K562 (cell line): ENCODE measurements around the gene CACYBP. TPM values are rescaled to one million over a fixed set of nuclear protein-coding genes. Genes with fewer than 3 reads are reported as not detected.

ENCODE experiments used
- BCLAF1 ChIP-seq, 2 experiments: fragments of 450-650 bp in 1 of 2; IDR thresholded peaks; 2 replicates each; pipeline ENCODE4 v1.6.1; 2011 to 2017; ENCODE audit warnings: low read depth in 2 of 2, antibody characterized with exemption in 1 of 2, borderline replicate concordance in 1 of 2, low read length in 1 of 2, mild to moderate bottlenecking in 1 of 2, mixed read lengths in 1 of 2; ENCODE audit not compliant: control insufficient read depth in 1 of 2
- CBX2 ChIP-seq: fragments of 200-600 bp; sonication (generic); IDR thresholded peaks from one replicate; pipeline ENCODE4 v1.6.1; 2012; ENCODE audit warnings: mild to moderate bottlenecking, low read length, inconsistent platforms; ENCODE audit not compliant: insufficient read depth, poor library complexity, severe bottlenecking
- HDGF ChIP-seq: fragments of 450-650 bp; IDR thresholded peaks from 2 replicates; pipeline ENCODE4 v1.6.1; 2016
- PPARD ChIP-seq: fragments of 250-450 bp; sonication (Bioruptor Pico); IDR thresholded peaks from 2 replicates; pipeline ENCODE4 v1.8.0; 2022; ENCODE audit warnings: inconsistent platforms, mild to moderate bottlenecking, moderate library complexity
- RBM15 ChIP-seq: fragments of 200-400 bp; formaldehyde crosslinking; IDR thresholded peaks from 2 replicates; pipeline ENCODE4 v1.6.1; 2018; ENCODE audit warnings: mild to moderate bottlenecking, low read length, moderate library complexity; ENCODE audit not compliant: insufficient read depth
- RCOR1 ChIP-seq, 2 experiments: IDR thresholded peaks; 2 replicates each; pipeline ENCODE4 v1.6.1; 2012; ENCODE audit warnings: low read depth in 2 of 2, low read length in 2 of 2, borderline replicate concordance in 1 of 2, improper control_type of control experiment in 1 of 2
- SAP30 ChIP-seq: fragments of 200-600 bp; sonication (generic); IDR thresholded peaks from 2 replicates; pipeline ENCODE4 v1.6.1; 2012; ENCODE audit warnings: borderline replicate concordance, low read depth, mild to moderate bottlenecking, moderate library complexity, low read length, control low read depth, inconsistent platforms; ENCODE audit not compliant: insufficient read depth, poor library complexity, severe bottlenecking
- SRSF7 ChIP-seq: fragments of 200-400 bp; formaldehyde crosslinking; optimal IDR thresholded peaks from 2 replicates; pipeline ENCODE3; 2017; ENCODE audit warnings: mild to moderate bottlenecking, low read depth, low read length
- TGIF2 ChIP-seq: sonication (generic); formaldehyde crosslinking; IDR thresholded peaks from 2 replicates; pipeline ENCODE4 v1.8.1; 2022; ENCODE audit warnings: mild to moderate bottlenecking, missing genetic modification reagents, moderate library complexity
- TOE1 ChIP-seq, 2 experiments: fragments of 450-650 bp in 1 of 2; sonication (generic) in 1 of 2; formaldehyde crosslinking in 1 of 2; IDR thresholded peaks; 2 replicates each; pipeline versions ENCODE4 v1.7.1 to v1.8.0; 2016 to 2022; ENCODE audit warnings: borderline replicate concordance in 2 of 2, mild to moderate bottlenecking in 2 of 2, antibody characterized with exemption in 1 of 2, inconsistent platforms in 1 of 2, low read depth in 1 of 2, missing genetic modification reagents in 1 of 2, moderate library complexity in 1 of 2
- ZBTB11 ChIP-seq, 3 experiments: fragments of 200-800 bp in 1 of 3; fragments of 250-450 bp in 1 of 3; fragments of 450-650 bp in 1 of 3; sonication (Bioruptor Pico) in 1 of 3; sonication (Bioruptor generic) in 1 of 3; formaldehyde crosslinking in 1 of 3; IDR thresholded peaks; 2 replicates each; pipeline versions ENCODE4 v1.6.1 to v1.8.0; 2016 to 2022; ENCODE audit warnings: mild to moderate bottlenecking in 2 of 3, missing genetic modification characterization in 2 of 3, missing compliant biosample characterization in 1 of 3, moderate library complexity in 1 of 3
- ZBTB2 ChIP-seq: fragments of 450-650 bp; IDR thresholded peaks from 2 replicates; pipeline ENCODE4 v1.6.1; 2016; ENCODE audit warnings: antibody characterized with exemption
- ZNF444 ChIP-seq: fragments of 250-450 bp; sonication (Bioruptor Pico); IDR thresholded peaks from 2 replicates; pipeline ENCODE4 v1.4.0; 2020; ENCODE audit warnings: mild to moderate bottlenecking, moderate library complexity
- polyA plus RNA-seq, 8 experiments: library from polyadenylated mRNA; depleted of rRNA in 4 of 8; stranded (reverse) in 5 of 8; unstranded in 3 of 8; fragments of >200 nt; fragmentation: Nextera tagmentation in 2 of 8; fragmentation: Illumina TruSeq in 1 of 8; extraction: Ambion mirVana in 2 of 8; extraction: Trizol in 1 of 8; gene quantifications; 2 replicates each; pipeline versions ENCODE4 v1.2.1 to v1.2.3, GENCODE V29; 2011 to 2014; ENCODE audit warnings: inconsistent platforms in 1 of 8, missing spikeins in 1 of 8
- total RNA-seq, 7 experiments: library from RNA; depleted of rRNA in 6 of 7; stranded (reverse); fragments of >200 nt in 6 of 7; fragmentation: Illumina TruSeq in 2 of 7; extraction: Trizol in 2 of 7; gene quantifications; 2 replicates each; pipeline versions ENCODE4 v1.2.1 to v1.2.3, GENCODE V29; 2011 to 2021; ENCODE audit warnings: low replicate concordance in 1 of 7
- TF ChIP-seq, protein P1 (sequence below): fragments of 450-650 bp; IDR thresholded peaks from 2 replicates; pipeline ENCODE4 v1.6.1; 2014; ENCODE audit warnings: low read depth, mild to moderate bottlenecking, moderate library complexity, borderline replicate concordance

CACYBP gene
- total and polyA plus RNA-seq, 9 of the 15 experiments (the other 6 are each of a cell fraction or from before 2014, with no cell fraction given) = 147 to 1,576 (median 488) TPM

DNA sequence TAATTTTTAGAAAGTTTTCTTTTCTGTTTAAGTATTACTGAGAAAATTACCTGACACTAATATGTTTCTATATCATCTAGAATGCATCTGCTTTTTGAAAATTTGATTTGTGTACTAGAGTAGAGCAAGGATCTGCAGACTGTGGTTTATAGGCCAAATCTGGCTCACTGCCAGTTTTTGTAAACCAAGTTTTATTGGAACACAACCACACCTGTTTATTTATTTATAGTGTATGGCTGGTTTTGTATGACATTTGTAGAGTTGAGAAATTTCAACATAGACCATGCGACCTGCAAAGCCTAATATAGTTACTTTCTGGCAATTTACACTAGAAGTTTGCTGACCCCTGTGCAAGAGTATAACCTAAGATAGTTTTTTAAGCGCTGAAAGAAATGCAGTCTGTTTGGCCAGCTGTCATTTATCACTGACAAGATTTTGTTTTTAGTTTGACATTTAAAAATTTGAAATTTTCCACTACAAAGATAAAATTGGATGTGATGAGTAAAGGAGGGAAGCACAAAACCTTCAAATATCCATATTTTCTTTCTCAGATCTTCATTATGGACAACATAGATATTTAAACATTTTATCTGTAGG is 36.1 kb upstream of the CACYBP start (continued):
- TF ChIP-seq PPARD (no peak), ZBTB11 (CRISPR knock-in tag; IDR thresholded peaks at IDR 0.05) (0 out of 6 replicates have a peak, but pooled peaks of 1 of the 3 experiments have one; percentile 19), CBX2 (no peak), RBM15 (no peak), TOE1 (IDR thresholded peaks at IDR 0.05; ENCODE audit: borderline replicate concordance) (no peak), TOE1 (CRISPR knock-in tag; IDR thresholded peaks at IDR 0.05; ENCODE audit: borderline replicate concordance, low read depth) (no peak), BCLAF1 (IDR thresholded peaks at IDR 0.05; ENCODE audit: borderline replicate concordance in 1 of 2, control insufficient read depth in 1 of 2, low read depth in 2 of 2, low read length in 1 of 2) (no peak), SAP30 (no peak), TGIF2 (no peak), ZNF444 (CRISPR knock-in tag) (no peak), HDGF (no peak), ZBTB2 (no peak), RCOR1 (IDR thresholded peaks at IDR 0.05; ENCODE audit: borderline replicate concordance in 1 of 2, low read depth in 2 of 2, low read length in 2 of 2) (no peak), SRSF7 (no peak)
- TF ChIP-seq, protein P1, sequence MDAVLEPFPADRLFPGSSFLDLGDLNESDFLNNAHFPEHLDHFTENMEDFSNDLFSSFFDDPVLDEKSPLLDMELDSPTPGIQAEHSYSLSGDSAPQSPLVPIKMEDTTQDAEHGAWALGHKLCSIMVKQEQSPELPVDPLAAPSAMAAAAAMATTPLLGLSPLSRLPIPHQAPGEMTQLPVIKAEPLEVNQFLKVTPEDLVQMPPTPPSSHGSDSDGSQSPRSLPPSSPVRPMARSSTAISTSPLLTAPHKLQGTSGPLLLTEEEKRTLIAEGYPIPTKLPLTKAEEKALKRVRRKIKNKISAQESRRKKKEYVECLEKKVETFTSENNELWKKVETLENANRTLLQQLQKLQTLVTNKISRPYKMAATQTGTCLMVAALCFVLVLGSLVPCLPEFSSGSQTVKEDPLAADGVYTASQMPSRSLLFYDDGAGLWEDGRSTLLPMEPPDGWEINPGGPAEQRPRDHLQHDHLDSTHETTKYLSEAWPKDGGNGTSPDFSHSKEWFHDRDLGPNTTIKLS = no peak
